ENCODE measurements around the gene IFNA14. TPM values are rescaled to one million over a fixed set of nuclear protein-coding genes. Genes with fewer than 3 reads are reported as not detected.
"Not testable (repeated sequence)": the region's sequence is repeated elsewhere in the genome, so short reads cannot be mapped to it uniquely, and the experiment has no call there.

IFNA14 gene
- total RNA-seq, 1 experiment from 2014 or later = not detected

GRCh38 chr9:21194867-21195776 lies 44.7 kb downstream of the IFNA14 start:
- H3K4me1 ChIP-seq; H3K4me3 Mint-ChIP-seq (ENCODE audit: unreplicated experiment); H3K27ac Mint-ChIP-seq (ENCODE audit: unreplicated experiment); H3K36me3 ChIP-seq (ENCODE audit: control insufficient read depth, insufficient read depth, low read length); H3K27me3 Mint-ChIP-seq (ENCODE audit: insufficient read depth, unreplicated experiment); H3K9me3 Mint-ChIP-seq (ENCODE audit: unreplicated experiment); H3K9me3 ChIP-seq; H3K4me1 Mint-ChIP-seq (ENCODE audit: low read depth, unreplicated experiment); H3K27me3 ChIP-seq (replicated peaks; ENCODE audit: control insufficient read depth, insufficient read depth, low read length); H3K4me3 ChIP-seq (ENCODE audit: low read depth, low read length); POLR2A ChIA-PET; H3K36me3 Mint-ChIP-seq (ENCODE audit: insufficient read depth, unreplicated experiment); BruUV-seq (replicated peaks): not testable (repeated sequence)
- intact Hi-C loops (cut with micrococcal nuclease; ENCODE audit: unreplicated experiment) = loop anchor here (1.0 to 10.0 kb wide), 2 partner anchors 200 to 594 kb away; no protein-coding TSS in a partner anchor
- CTCF ChIA-PET = interaction anchor here (0.6 to 1.4 kb wide), 4 partner anchors 8 to 240 kb away, joined by 3 to 4 read pairs (median 4); no protein-coding TSS in a partner anchor
- TF ChIP-seq CTCF (IDR thresholded peaks at IDR 0.05; ENCODE audit: insufficient read depth in 1 of 2, low read depth in 1 of 2, low read length in 1 of 2, severe bottlenecking in 1 of 2, unreplicated experiment in 1 of 2) = peak; percentile 36 to 38
- peak in 1 of 2 experiments; percentile 43 for DNase-seq

Other genes starting within 250 kb of the IFNA14 start
- not detected in 2 replicates for gene HACD4, start 208.4 kb downstream of the IFNA14 start, total RNA-seq (2022)
- gene IFNB1, start 162.1 kb downstream of the IFNA14 start, total RNA-seq (2022) = not detected in 2 replicates
- gene IFNW1, start 98.2 kb downstream of the IFNA14 start, total RNA-seq (2022) = not detected in 2 replicates
- gene IFNA21, start 73.3 kb downstream of the IFNA14 start, total RNA-seq (2022) = not detected in 2 replicates
- not detected in 2 replicates for gene IFNA4, start 52.4 kb downstream of the IFNA14 start, total RNA-seq (2022)
- gene IFNA7, start 37.8 kb downstream of the IFNA14 start, total RNA-seq (2022) = not detected in 2 replicates
- not detected in 2 replicates for gene IFNA10, start 32.9 kb downstream of the IFNA14 start, total RNA-seq (2022)
- not detected in 2 replicates for gene IFNA16, start 22.7 kb downstream of the IFNA14 start, total RNA-seq (2022)
- not detected in 2 replicates for gene IFNA17, start 11.8 kb downstream of the IFNA14 start, total RNA-seq (2022)
- not detected in 2 replicates for gene IFNA5, start 65.3 kb upstream of the IFNA14 start, total RNA-seq (2022)
- gene KLHL9, start 95.4 kb upstream of the IFNA14 start, total RNA-seq (2022) = 13.0 and 13.5 TPM in 2 replicates
- gene IFNA6, start 110.9 kb upstream of the IFNA14 start, total RNA-seq (2022) = not detected in 2 replicates
- gene IFNA13, start 128.1 kb upstream of the IFNA14 start, total RNA-seq (2022) = not detected in 2 replicates
- gene IFNA2, start 145.4 kb upstream of the IFNA14 start, total RNA-seq (2022) = not detected in 2 replicates
- not detected in 2 replicates for gene IFNA8, start 169.1 kb upstream of the IFNA14 start, total RNA-seq (2022)
- gene IFNA1, start 200.4 kb upstream of the IFNA14 start, total RNA-seq (2022) = not detected in 2 replicates
- gene IFNE, start 242.3 kb upstream of the IFNA14 start, total RNA-seq (2022) = 0.34 and 1.00 TPM in 2 replicates